ENCODE data around the gene RBM28. TPM values are rescaled to one million over a fixed set of nuclear protein-coding genes. Genes with fewer than 3 reads are reported as not detected.

The RBM28 gene
- total RNA-seq, 4 donors from 2014 or later: 27.5 to 70.8 (median 44.6) TPM

DNA sequence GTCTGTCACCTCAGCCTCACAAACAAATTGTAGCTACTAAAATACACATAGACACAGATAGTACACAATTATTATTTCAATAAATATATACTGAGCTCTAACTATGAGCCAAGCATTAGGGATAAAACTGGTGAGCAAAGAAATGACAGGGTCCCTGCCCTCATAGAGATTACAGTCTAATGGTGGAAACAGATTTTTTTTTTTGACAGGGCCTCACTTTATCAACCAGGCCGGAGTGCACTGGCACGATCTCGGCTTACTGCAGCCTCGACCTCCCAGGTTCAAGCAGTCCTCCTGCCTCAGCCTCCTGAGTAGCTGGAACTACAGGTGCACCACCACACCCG is 695 bp upstream of the RBM28 start:
- TF ChIP-seq, protein P1, sequence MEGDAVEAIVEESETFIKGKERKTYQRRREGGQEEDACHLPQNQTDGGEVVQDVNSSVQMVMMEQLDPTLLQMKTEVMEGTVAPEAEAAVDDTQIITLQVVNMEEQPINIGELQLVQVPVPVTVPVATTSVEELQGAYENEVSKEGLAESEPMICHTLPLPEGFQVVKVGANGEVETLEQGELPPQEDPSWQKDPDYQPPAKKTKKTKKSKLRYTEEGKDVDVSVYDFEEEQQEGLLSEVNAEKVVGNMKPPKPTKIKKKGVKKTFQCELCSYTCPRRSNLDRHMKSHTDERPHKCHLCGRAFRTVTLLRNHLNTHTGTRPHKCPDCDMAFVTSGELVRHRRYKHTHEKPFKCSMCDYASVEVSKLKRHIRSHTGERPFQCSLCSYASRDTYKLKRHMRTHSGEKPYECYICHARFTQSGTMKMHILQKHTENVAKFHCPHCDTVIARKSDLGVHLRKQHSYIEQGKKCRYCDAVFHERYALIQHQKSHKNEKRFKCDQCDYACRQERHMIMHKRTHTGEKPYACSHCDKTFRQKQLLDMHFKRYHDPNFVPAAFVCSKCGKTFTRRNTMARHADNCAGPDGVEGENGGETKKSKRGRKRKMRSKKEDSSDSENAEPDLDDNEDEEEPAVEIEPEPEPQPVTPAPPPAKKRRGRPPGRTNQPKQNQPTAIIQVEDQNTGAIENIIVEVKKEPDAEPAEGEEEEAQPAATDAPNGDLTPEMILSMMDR (IDR thresholded peaks at IDR 0.05; ENCODE audit: low read depth): no peak

DNA sequence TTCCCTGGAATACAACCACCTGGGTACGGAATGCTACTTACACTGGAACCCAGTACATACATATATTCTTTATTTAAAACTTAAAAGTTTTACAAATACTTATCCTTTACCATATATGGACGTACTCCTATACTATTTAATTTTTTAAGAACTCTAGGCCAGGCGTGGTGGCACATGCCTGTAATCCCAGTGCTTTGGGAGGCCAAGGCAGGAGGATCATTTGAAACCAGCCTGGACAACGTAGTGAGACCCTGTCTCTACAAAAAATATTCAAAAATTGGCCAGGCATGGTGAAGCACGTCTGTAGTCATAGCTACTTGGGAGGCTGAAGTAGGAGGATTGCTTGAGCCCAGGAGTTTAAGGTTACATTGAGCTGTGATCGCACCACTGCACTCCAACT is 2.0 kb downstream of the RBM28 start:
- TF ChIP-seq, protein P1 (IDR thresholded peaks at IDR 0.05; ENCODE audit: low read depth): no peak

DNA sequence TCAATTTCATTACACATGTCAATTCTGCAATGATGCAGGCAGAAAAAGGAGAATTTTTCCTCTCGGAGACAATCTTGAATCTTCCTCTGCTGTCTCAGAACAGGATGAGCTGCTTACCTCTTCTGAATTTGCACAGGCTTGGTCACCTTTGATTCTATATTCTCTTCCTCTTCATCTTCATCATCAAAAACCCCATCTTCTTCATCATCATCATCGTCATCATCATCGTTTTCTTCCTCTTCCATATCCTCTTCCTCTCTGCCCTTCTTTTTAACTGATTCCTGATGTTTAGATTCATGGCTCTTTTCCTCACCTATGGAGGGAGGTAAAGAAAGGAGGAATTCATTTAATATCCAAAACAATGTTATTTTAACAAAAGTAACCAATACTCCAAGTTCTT is 8.0 kb downstream of the RBM28 start:
- TF ChIP-seq, protein P1 (IDR thresholded peaks at IDR 0.05; ENCODE audit: low read depth): no peak

DNA sequence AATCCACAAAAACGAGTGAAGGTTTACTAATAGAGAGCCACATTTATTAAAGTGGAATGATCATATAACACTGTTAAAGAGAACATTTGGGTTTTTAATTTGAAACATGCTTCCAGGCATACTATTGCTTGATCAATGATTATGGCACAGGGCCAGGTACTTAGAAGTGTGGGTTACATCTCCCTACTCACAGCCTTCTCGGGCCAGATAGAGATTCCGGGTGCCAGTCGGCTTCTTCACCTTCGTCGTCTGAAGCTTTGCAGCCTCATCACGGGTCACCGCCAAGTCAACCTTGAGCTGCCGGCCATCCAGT is 19.4 kb downstream of the RBM28 start:
- TF ChIP-seq, protein P1 (IDR thresholded peaks at IDR 0.05; ENCODE audit: low read depth): no peak

DNA sequence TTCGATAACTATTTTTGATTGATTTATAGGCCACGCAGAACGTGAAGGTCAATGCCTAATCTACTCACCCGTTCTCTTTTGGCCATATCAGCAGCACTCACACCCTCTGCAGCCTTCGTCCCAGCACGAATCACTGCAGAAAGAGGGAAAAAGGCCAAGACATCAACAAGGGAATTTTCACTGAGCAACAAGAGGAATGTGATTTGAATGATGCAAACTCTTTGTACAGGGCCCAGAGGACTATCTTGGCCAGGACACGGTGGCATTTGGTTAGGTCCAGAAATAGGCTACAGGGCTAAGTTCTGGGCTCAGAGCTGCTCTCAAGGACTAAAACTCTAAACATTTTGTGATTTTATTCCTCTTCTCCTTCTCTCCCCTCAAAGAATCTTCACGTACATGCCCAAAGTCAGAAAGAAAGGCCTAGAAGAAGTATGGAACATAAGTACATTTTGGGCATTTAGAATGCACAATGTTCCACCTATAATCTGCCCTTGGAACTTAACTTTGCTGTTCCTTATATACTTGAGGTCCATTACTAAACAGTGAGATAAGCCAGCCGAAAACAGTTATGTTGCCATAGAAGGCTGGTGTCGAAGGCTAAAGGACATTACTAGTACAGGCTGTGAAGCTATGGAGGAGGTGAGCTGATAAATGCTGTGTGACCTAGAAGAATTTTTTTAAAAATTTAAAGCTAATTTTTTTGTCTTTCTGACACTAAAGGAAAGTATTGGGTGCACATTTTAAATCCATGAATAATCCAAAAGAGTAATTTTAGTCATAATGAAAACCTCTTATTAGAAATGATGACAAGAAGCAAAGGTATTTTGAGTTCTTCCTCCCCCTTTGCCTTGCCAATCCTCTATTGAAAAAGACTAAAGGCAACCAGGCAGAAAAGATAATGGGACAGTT is 20.0 kb downstream of the RBM28 start:
- TF ChIP-seq, protein P1 (IDR thresholded peaks at IDR 0.05; ENCODE audit: low read depth): no peak

DNA sequence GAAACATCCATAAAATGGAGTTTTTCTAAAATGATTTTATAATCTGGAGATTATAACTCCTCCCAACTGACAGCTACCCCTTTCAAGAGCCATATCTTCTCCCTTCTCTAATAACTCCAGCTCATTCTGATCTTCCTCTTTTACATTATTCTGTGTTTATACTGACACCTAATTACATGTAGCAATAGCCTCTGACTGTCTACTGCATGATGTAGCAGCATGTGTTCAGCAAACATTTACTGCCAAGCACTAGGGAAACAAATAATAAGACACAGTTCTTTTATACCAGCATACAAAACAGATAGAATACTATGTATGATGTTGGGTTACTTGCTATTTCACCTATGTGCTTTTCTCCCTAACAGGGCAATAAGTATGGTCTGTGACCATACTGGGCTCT is 20.7 kb downstream of the RBM28 start:
- TF ChIP-seq, protein P1 (IDR thresholded peaks at IDR 0.05; ENCODE audit: low read depth): no peak

DNA sequence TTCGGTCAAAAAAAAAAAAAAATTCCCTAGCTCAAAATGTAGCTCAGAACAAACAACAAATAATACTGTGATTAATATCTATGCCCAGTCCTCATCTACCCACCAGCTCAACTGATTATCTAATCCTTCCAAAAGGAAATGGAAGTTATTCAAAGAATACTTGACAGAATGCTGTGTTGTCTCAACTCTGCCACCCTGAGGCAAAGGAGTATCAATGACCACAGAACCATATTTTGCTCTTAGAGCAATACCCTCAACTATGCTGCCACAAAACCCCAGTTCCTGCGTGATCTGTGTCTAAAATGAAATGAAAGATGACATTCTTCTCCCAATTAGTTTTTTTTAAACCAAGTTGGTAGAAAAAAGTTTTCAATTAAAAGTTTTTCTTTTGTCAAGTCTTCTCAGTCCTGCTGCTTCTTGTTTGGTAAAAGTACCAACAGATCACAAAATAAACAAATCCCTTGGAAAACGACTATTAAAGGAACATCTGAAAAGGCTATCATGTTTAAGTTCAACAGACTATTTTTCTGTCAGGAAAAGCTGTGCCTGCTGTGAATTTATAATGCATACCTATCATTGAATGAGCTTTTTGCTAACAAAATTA is 21.6 kb downstream of the RBM28 start:
- TF ChIP-seq, protein P1 (IDR thresholded peaks at IDR 0.05; ENCODE audit: low read depth): no peak

Measured in subcutaneous adipose tissue (tissue), 4 donors.